ENCODE data around the gene SMOC2.
"Not testable (repeated sequence)": the region's sequence is repeated elsewhere in the genome, so short reads cannot be mapped to it uniquely, and the experiment has no call there.

SMOC2 gene

GRCh38 chr6:168694797-168695196 is 253.8 kb downstream of the SMOC2 start:
- DNase-seq = not testable (repeated sequence)

DNA sequence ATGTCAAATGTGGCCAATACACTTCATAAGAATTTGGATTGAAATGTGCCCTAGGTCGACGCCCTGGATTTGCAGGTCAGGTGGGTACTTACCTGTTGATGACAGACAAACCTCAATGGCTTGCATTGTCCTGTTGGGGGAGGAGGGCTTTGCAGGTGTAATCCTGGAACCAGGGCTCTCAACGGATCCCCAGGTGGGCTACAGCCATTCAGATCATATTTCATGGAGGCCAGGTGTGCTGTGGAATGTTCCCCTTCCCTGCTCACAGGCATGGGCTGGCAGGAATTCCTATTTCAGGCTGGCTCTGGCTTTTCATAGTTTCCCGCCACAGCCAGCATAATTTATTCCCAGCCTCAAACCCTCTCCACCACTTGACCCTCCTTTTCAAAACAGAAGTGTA is 254.7 kb downstream of the SMOC2 start:
- DNase-seq = no peak

DNA sequence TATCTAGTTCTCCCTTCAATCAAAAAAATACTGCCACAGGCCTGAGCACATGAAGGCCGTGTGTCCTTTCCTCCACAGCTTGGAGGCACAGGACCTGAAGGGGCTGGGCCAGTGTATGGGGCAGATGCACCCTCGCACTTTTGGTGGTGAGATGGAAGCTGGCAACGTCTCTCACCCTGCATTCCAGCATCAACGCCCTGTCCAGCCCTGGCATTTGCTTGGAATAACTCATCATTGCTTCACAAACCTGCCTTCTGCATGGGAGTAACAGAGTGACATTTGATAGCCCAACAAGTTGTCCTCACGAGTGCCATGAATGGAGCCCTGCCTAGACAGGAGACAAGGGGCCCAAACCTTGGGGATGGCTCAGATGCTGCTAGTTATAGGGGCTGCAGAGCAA is 257.9 kb downstream of the SMOC2 start:
- no peak for DNase-seq

DNA sequence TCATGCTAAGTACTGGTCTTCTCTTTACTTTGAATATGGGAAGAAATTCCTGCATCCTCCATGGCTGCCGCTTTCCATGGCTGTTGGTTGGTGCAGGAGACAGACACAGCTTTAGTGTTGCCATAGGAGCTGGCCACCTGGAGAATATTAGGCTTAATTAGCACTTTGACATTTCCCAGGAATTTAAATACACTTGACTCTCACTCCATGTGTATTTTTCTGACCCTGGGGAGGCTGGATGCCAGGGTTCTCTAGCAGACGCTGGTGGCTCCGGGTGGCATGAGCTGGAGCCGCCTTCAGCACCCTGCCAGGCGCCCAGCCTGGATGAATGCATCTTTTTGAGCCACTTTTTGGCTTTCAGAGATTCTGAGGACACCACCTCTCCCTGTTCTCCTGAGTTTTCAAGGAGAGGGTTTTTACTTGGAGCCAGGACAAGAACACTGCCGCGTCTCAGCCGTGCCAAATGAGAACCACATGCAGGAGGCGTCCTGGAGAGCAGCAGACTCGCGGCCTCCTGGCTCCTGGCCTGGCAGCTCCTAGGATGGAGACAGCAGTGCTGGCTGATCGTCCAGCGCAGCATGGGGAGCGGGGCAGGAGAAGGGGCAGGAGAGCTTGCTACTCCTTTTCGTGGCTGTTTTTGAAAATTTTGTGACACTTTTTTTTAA is 258.8 kb downstream of the SMOC2 start:
- no peak for DNase-seq

DNA sequence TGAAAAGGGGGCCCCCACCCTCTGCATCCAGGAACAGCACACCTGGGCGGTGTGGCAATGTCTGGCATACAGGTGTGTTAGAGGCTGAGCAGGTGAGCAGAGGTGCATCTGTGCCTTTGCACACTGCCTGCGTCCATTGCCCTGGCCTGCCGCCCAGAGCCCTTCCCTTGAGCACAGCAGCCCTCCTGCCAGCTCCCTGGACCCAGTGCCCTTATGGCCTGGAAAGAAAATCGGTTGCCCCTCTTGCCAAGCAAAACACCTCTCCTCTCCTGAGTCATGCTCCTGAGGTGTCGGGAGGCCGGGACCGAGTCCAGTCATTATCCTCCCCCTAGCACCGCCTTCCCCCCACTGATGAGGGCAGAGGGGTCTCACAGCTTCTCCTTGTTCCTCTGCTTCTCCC is 259.9 kb downstream of the SMOC2 start:
- no peak for DNase-seq

DNA sequence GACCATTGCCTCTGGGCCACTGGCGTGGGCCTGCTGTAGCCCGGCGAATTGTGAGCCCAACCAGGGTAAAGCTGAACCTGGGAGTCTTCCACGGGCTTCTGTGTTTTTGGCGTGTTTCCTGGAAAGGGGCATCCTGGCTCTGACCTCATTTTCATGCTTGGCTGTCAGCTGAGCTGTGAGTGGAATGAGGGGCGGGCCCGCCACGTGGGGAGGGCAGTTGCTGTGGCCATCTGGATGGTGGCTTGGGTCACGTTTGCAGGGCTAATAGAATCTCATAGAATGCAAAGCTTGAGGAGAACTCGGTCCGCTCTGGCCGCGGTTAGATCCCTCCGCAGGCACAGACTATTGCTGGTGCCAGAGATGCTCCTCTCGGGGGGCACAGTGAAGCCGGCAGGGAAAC is 263.0 kb downstream of the SMOC2 start:
- DNase-seq = no peak

- no peak for DNase-seq
Measured at GRCh38 chr6:168704678-168705077, 263.7 kb downstream of the SMOC2 start.

GRCh38 chr6:168705271-168705670 is 264.3 kb downstream of the SMOC2 start:
- DNase-seq = not testable (repeated sequence)

DNA sequence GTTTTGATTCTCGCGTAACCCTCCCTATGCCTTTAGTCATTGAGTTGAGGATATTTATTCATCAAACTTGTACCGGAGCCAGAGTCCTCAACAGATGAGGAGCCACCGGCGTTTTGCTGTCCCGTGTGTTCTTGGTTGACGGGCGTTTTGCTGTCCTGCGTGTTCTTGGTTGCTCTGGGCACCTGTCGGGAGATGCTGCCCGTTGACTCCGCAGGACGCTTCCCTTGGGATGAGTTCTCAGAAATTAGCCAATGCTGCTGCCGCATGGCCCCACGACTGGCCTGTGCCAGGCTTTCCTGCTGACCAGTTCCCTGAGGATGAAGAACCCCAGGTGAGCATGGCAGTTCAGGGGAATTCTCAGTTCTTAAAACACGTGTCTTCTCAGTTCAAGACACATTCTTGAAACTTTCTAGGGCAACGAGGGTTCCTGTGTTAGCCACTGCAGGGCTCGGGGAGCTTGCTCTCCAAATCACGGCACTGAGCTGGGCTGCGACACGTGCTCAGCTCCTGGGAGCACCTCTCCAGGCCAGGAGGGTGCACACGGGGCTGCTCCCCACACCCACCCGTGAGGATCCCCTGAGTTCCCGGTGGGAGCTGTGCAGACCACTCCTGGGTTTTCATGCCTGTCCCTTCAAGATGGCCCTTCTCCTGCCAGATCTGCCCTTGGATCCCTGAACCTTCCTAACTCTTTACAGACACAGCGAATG is 265.6 kb downstream of the SMOC2 start:
- DNase-seq = no peak

DNA sequence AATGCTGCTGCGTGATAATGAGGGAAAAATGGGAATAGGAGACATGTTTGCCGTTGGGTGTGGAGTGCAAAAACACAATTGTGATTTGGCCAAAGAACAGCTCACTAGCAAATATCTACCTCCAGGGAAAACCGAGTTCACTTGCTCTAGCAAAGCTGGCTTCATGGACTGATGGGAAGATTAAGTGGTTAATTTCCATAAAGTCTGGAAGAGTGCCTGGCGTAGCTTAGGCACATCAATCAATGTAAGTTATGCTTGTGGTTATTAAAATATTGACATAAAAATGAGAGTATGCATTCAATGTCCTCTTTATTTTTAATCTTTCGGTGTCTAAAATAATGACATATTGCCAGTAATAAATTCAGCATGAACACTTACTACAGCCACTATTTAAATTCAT is 267.5 kb downstream of the SMOC2 start:
- no peak for DNase-seq

DNA sequence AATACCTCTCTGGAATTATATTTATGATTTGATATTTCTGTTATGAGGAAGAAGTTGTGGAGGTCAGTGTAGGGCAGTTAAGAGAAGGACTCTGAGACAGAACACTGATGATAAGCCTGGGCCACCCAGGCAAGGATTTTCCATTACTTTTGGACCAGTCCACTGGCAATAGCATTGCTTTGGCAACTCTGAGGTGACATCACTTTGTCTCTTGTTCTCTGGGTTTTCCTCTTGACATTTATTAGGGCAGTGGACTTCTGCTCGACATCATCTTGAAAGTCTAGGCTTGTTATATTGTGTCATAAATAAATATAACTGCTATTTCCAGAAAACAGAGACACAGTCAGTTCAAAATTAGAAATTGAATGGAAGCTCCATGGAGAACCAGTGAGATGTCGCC is 268.0 kb downstream of the SMOC2 start:
- no peak for DNase-seq

DNA sequence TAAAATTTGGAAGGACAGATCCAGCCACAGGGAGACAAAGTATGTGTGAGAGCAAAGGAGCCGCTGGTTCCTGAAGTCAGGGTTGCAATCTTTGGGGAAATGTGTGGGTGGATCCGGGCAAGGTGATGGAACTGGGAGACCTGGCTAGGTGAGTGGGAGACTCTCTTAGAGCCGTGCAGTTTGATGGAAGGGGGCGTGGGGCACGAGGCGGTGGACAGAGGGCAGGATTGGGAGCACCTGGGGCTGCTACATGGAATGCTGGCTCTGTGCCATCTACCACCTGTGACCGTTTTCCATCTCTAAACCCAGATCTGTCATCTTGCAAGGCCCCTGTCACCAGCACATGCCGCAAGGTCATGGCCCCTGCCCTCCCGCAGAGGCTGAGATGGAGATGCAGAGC is 268.4 kb downstream of the SMOC2 start:
- DNase-seq = no peak

- DNase-seq = no peak
Measured at GRCh38 chr6:168709991-168710390, 269.0 kb downstream of the SMOC2 start.

DNA sequence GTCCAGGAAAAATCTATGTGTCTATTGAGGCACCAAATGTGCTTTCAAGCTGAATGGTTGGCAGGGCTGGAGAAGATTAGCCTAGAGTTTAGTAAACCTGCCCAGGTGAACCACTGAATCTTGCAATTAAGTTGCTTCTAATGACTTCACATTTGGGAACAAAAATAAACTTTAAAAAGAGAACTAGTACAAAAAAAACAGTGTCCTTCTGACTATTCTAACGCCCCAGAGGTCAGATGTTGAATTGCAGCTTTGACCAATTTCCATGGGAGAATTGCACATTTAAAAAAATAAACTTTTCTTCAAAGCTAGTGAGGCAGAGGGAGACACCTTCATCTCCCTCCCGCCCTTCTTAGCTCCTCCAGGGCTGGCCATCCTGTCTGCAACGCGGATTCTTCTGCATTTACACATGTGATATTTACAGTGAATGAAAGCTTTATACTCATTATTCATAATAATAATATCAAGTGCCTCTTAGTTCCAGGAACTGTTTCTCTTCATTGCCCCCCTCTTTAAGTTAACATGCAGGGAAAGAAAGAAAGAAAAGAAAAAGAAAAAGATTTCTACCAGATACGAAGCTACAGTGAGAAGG is 270.2 kb downstream of the SMOC2 start:
- DNase-seq = no peak

DNA sequence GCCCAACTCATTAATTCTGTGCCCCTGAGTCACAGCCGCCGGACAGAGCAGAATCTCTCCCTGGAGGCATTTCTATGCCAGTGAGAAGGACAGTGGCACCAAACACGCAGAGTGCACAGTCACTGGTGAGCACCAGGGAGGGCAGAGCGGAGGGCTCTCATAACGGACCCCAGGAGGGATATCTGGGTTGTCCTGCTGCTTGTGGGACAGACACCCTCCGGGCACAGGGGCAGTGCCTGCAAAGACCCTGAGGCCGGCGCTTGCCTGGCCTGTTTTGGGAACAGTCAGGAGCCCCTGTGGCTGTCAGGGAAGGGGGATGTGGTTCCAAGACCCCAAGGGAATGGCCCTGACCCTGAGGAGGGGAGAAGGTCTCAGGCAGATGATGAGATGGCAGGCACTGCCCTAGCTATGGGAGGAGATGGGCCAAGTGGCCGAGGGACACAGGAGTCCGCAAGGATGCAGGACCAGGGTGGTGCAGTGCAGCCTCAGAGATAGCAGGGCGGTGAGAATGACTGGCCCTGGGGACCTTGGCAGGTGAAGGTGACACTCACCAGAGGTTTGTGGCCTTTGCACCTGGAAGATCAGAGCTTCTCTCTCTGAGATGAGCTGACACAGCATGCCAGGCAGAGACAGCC is 270.8 kb downstream of the SMOC2 start:
- DNase-seq = no peak

GRCh38 chr6:168712993-168713392 is 272.0 kb downstream of the SMOC2 start:
- DNase-seq = no peak

DNA sequence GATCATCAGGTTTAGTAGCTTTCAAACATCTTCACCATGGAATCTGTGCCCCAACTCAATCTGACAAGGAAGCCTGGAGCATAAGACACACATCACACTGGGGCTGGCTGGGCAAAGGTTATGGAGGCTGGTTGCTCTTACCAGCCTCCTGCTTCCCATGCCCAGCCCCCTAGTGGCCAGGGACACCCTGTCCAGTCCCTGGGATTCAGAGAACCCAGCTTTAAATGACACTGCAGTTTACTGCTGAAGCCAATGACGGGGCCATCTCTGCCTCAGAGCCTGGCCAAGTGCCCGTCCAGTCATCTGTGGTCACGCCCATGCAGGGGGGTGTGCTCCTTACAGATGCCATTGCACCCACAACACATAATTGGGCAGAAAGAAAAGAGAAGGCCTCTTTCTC is 272.9 kb downstream of the SMOC2 start:
- DNase-seq = no peak

- no peak for DNase-seq
Measured at GRCh38 chr6:168714547-168715260, 273.7 kb downstream of the SMOC2 start.

DNA sequence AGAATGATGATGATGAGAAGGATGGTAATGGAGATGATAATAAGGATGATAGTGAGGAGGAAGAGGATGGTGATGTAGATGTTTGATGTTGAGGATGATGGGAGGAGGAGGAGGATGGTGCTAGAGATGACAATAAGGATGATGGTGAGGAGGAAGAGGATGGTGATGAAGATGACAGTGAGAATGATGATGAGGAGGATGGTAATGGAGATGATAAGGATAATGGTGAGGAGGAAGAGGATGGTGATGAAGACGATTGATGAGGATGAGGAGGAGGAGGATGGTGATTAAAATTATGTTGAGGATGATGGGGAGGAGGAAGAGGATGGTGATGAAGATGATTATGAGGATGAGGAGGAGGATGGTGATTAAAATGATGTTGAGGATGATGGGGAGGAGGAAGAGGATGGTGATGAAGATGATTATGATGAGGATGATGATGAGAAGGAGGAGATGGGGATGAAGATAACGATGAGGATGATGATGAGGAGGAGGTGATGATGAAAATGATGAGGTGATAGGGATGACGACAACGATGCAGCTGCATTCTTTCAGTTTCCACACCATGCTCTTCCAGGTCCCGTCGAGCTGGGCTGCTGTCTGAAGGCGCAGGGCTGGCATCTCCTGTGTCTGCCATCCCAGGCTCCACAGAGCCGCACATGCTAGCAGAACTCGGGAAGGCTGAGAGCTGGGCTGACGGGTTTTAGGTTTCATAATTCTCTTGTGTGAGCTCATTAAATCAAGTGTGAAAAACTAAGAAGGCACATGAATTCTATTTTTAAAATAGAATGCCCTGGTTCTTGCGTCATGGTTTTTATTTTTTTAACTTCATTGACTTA is 274.9 kb downstream of the SMOC2 start:
- no peak for DNase-seq

DNA sequence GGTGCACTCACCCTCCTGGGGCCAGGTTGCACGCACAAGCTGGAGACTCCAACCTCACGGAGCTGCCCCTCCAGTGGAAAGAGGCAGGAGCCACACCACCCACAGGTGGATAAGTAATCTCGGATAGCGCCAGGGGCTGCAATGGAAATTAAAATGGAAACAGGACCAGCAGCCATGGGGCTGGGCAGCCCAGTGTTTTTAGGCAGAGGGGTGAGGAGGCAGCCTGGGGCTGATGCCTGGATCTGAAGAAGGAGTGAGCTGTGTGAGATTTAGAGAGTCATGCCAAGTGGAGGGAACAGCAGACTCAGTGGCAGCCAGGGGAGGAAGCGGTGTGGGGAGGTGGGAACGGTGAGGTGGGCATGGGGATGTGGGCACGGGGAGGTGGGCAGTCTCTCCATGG is 275.6 kb downstream of the SMOC2 start:
- DNase-seq = no peak

DNA sequence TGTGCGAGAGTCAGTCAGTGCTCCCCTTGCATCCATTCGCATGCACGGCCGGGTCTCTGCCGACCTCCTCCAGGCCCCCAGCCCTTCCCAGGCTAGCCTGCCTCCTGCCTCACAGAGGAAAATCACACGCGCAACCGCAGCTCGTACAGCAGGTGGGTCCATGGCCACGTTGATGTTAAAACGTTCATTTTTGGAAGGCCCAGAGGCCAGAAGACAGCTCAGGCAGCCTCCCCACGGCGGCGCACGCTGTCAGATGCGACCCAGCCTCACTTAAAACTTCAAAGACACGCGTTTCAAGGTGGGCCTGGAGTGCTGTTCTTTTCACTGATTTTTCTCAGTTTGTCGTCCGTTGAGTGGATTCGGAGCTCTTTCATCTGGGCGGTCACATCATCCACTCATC is 276.5 kb downstream of the SMOC2 start:
- no peak for DNase-seq
